ENCODE measurements around the gene CCDC88C.

- no peak for TF ChIP-seq CTCF (optimal IDR thresholded peaks at IDR 0.05 in 1 of 3, IDR thresholded peaks at IDR 0.05 in 1 of 3, conservative IDR thresholded peaks at IDR 0.05 in 1 of 3; ENCODE audit: extremely low read depth in 1 of 3, insufficient read depth in 2 of 3, low read length in 3 of 3)
- TF ChIP-seq EZH2 (IDR thresholded peaks at IDR 0.05; ENCODE audit: low read length) = no peak
Observed at GRCh38 chr14:91372671-91373495, 44.7 kb downstream of the CCDC88C start.

Measured in keratinocyte (primary cell).